Ascending aorta (tissue), 2 donors: ENCODE data around the gene CCDC57. TPM values are rescaled to one million over a fixed set of nuclear protein-coding genes. Genes with fewer than 3 reads are reported as not detected.
"Not testable (repeated sequence)": the region's sequence is repeated elsewhere in the genome, so short reads cannot be mapped to it uniquely, and the experiment has no call there.

Source experiments
- DNase-seq, 2 donors: peaks; one replicate each; pipeline ENCODE4 v3.0.0-alpha.2; 2019; ENCODE audit warnings: low spot score in 2 of 2
- H3K27ac ChIP-seq, 2 donors: fragments of 200-600 bp; sonication (generic); one replicate each; pipeline ENCODE4 v1.5.1; 2016 to 2017; ENCODE audit warnings: mild to moderate bottlenecking in 1 of 2
- H3K27me3 ChIP-seq: fragments of 200-600 bp; sonication (generic); one replicate; pipeline ENCODE4 v1.5.1; 2017
- H3K36me3 ChIP-seq, 2 donors: fragments of 200-600 bp; sonication (generic); one replicate each; pipeline ENCODE4 v1.5.1; 2016
- H3K4me1 ChIP-seq, 2 donors: fragments of 200-600 bp; sonication (generic); one replicate each; pipeline ENCODE4 v1.5.1; 2016 to 2017; ENCODE audit warnings: mild to moderate bottlenecking in 1 of 2
- H3K4me3 ChIP-seq, 2 donors: fragments of 200-600 bp; sonication (generic); one replicate each; pipeline ENCODE4 v1.5.1; 2016 to 2017; ENCODE audit warnings: mild to moderate bottlenecking in 1 of 2
- H3K9me3 ChIP-seq, 2 donors: fragments of 200-600 bp; sonication (generic); one replicate each; pipeline ENCODE4 v1.5.1; 2016
- CTCF ChIP-seq, 3 experiments: fragments of 200-600 bp in 2 of 3; fragments of 450-650 bp in 1 of 3; sonication (generic) in 2 of 3; IDR thresholded peaks; one replicate each; pipeline ENCODE4 v1.5.1; 2016 to 2019; ENCODE audit warnings: antibody characterized with exemption in 3 of 3, mild to moderate bottlenecking in 1 of 3, moderate library complexity in 1 of 3
- intact Hi-C: fragments of 100-400 bp; cut with DNase I; formaldehyde crosslinking; loops from one replicate; pipeline ENCODE4 v1.15.1; 2023
- total RNA-seq: library from RNA; depleted of rRNA; stranded (reverse); fragments of >200 nt; gene quantifications from one replicate; pipeline ENCODE4 v1.1.0, GENCODE V29; 2016

The CCDC57 gene
- total RNA-seq, 1 donor from 2014 or later: 12.8 TPM

GRCh38 chr17:82193520-82194220 lies 19.0 kb downstream of the CCDC57 start:
- Histone ChIP-seq H3K9me3 (no peaks in the 10 kb centered on the region), H3K27ac (no peak overlapping the region), H3K4me3 (no peak overlapping the region), H3K4me1 (peaks cover 0 to 8% of the 10 kb centered on the region in 2 donors), H3K27me3 (no peaks in the 10 kb centered on the region), H3K36me3 (peaks cover 7 to 32% of the 10 kb centered on the region in 2 donors)
- intact Hi-C loops: no loop called here
- DNase-seq: no peak
- no peak for TF ChIP-seq CTCF (IDR thresholded peaks at IDR 0.05)

- H3K27me3 ChIP-seq, H3K27ac ChIP-seq, H3K4me1 ChIP-seq, H3K9me3 ChIP-seq, H3K4me3 ChIP-seq, DNase-seq, intact Hi-C loops: not testable (repeated sequence)
- peaks cover 7 to 31% of the 10 kb centered on the region in 2 donors for H3K36me3 ChIP-seq
Observed at GRCh38 chr17:82193050-82193449, 19.6 kb downstream of the CCDC57 start.

- Histone ChIP-seq H3K4me3 (no peak overlapping the region), H3K27me3 (no peaks in the 10 kb centered on the region), H3K27ac (no peak overlapping the region), H3K9me3 (no peaks in the 10 kb centered on the region), H3K4me1 (no peaks in the 10 kb centered on the region), H3K36me3 (peaks cover 11 to 31% of the 10 kb centered on the region in 2 donors)
- intact Hi-C loops: no loop called here
- no peak for DNase-seq
- no peak for TF ChIP-seq CTCF (IDR thresholded peaks at IDR 0.05)
Observed at GRCh38 chr17:82188001-82188961, 24.4 kb downstream of the CCDC57 start.

- no peaks in the 10 kb centered on the region for H3K4me1 ChIP-seq
- intact Hi-C loops: no loop called here
- DNase-seq: no peak
- no peak for TF ChIP-seq CTCF (IDR thresholded peaks at IDR 0.05)
- H3K9me3 ChIP-seq: no peaks in the 10 kb centered on the region
- peaks cover 15 to 28% of the 10 kb centered on the region in 2 donors for H3K36me3 ChIP-seq
- no peaks in the 10 kb centered on the region for H3K27me3 ChIP-seq
- no peak overlapping the region for H3K4me3 ChIP-seq
- H3K27ac ChIP-seq: no peak overlapping the region
Observed at GRCh38 chr17:82187500-82187899, 25.1 kb downstream of the CCDC57 start.

GRCh38 chr17:82186221-82186620 lies 26.4 kb downstream of the CCDC57 start:
- TF ChIP-seq CTCF (IDR thresholded peaks at IDR 0.05): no peak
- Histone ChIP-seq H3K4me1 (no peaks in the 10 kb centered on the region), H3K27ac (no peak overlapping the region), H3K4me3 (no peak overlapping the region), H3K9me3 (no peaks in the 10 kb centered on the region), H3K27me3 (no peaks in the 10 kb centered on the region), H3K36me3 (peaks cover 16 to 32% of the 10 kb centered on the region in 2 donors)
- intact Hi-C loops: no loop called here
- no peak for DNase-seq

GRCh38 chr17:82184761-82185160 lies 27.9 kb downstream of the CCDC57 start:
- no peak for TF ChIP-seq CTCF (IDR thresholded peaks at IDR 0.05)
- no peak for DNase-seq
- Histone ChIP-seq H3K27ac (no peak overlapping the region), H3K4me3 (no peak overlapping the region), H3K27me3 (no peaks in the 10 kb centered on the region), H3K36me3 (peaks cover 18 to 40% of the 10 kb centered on the region in 2 donors), H3K9me3 (no peaks in the 10 kb centered on the region), H3K4me1 (no peaks in the 10 kb centered on the region)
- intact Hi-C loops: no loop called here
